HG03196 (cell line): Measurements from ENCODE around the gene CSH1.
A peak's percentile ranks its signal among the peaks of the same experiment; 100 is the strongest.
"Not testable (repeated sequence)": the region's sequence is repeated elsewhere in the genome, so short reads cannot be mapped to it uniquely, and the experiment has no call there.

ENCODE experiments used
- ATAC-seq: cut with Tn5 transposase; IDR thresholded peaks from one replicate; pipeline ENCODE4 v1.9.1; 2021; ENCODE audit not compliant: unreplicated experiment

The CSH1 gene

GRCh38 chr17:63870292-63870665 is 26.1 kb downstream of the CSH1 start:
- ATAC-seq: not testable (repeated sequence)

- ATAC-seq: not testable (repeated sequence)
These were observed 26.7 kb downstream of the CSH1 start for GRCh38 chr17:63869491-63870291.

GRCh38 chr17:63866625-63867024 is 29.7 kb downstream of the CSH1 start:
- not testable (repeated sequence) for ATAC-seq

- ATAC-seq: no peak
These were observed 37.1 kb downstream of the CSH1 start for GRCh38 chr17:63859257-63859656.

- ATAC-seq: not testable (repeated sequence)
These were observed 39.9 kb downstream of the CSH1 start for GRCh38 chr17:63856425-63856824.

- no peak for ATAC-seq
These were observed 41.2 kb downstream of the CSH1 start for GRCh38 chr17:63855185-63855584.

GRCh38 chr17:63854709-63855108 is 41.7 kb downstream of the CSH1 start:
- no peak for ATAC-seq

- ATAC-seq: no peak
These were observed 43.1 kb downstream of the CSH1 start for GRCh38 chr17:63853260-63853659.

GRCh38 chr17:63850401-63850800 is 46.0 kb downstream of the CSH1 start:
- no peak for ATAC-seq

- peak; percentile 53 for ATAC-seq
These were observed 47.3 kb downstream of the CSH1 start for GRCh38 chr17:63848834-63849689.

- ATAC-seq: no peak
These were observed 48.7 kb downstream of the CSH1 start for GRCh38 chr17:63847525-63848249.

- ATAC-seq: no peak
These were observed 50.9 kb downstream of the CSH1 start for GRCh38 chr17:63845509-63845908.
